Calu3 (cell line): Measurements from ENCODE around the gene TPI1. TPM values are rescaled to one million over a fixed set of nuclear protein-coding genes. Genes with fewer than 3 reads are reported as not detected.
A peak's percentile ranks its signal among the peaks of the same experiment; 100 is the strongest.

Source experiments
- BruUV-seq: library from RNA; stranded (reverse); fragments of 400-500 nt; replicated peaks from 2 replicates; lab custom pipeline; 2021; lab: Mats Ljungman, UMichigan
- CTCF ChIA-PET: fragments of 300-600 bp; sonication (Branson Sonifier 250); formaldehyde crosslinking; loops from one replicate; lab custom pipeline; 2022; ENCODE audit warnings: antibody characterized with exemption; lab: Charles Lee
- DNase-seq: peaks from one replicate; pipeline ENCODE4 v3.0.0; 2022
- H3K27ac Mint-ChIP-seq: one replicate; pipeline ENCODE4 v1.8.0; 2022; ENCODE audit warnings: mixed read lengths; ENCODE audit not compliant: unreplicated experiment
- H3K27me3 Mint-ChIP-seq: one replicate; pipeline ENCODE4 v1.8.0; 2022; ENCODE audit warnings: mixed read lengths; ENCODE audit not compliant: unreplicated experiment
- H3K36me3 Mint-ChIP-seq: one replicate; pipeline ENCODE4 v1.8.0; 2022; ENCODE audit warnings: mild to moderate bottlenecking, moderate library complexity, mixed read lengths; ENCODE audit not compliant: insufficient read depth, unreplicated experiment
- H3K4me1 Mint-ChIP-seq: one replicate; pipeline ENCODE4 v1.8.0; 2022; ENCODE audit warnings: mild to moderate bottlenecking, low read depth, mixed read lengths; ENCODE audit not compliant: unreplicated experiment
- H3K4me3 Mint-ChIP-seq: one replicate; pipeline ENCODE4 v1.8.0; 2022; ENCODE audit warnings: mild to moderate bottlenecking, low read depth, moderate library complexity, mixed read lengths; ENCODE audit not compliant: unreplicated experiment
- H3K9me3 Mint-ChIP-seq: one replicate; pipeline ENCODE4 v1.8.0; 2022; ENCODE audit warnings: low read depth, mixed read lengths; ENCODE audit not compliant: unreplicated experiment
- CTCF ChIP-seq: fragments of 200-600 bp; IDR thresholded peaks from one replicate; pipeline ENCODE4 v1.8.0; 2022; ENCODE audit warnings: antibody characterized with exemption; ENCODE audit not compliant: unreplicated experiment
- intact Hi-C: fragments of 100-400 bp; cut with micrococcal nuclease; formaldehyde crosslinking; loops from one replicate; pipeline ENCODE4 v1.10.0; 2022; ENCODE audit not compliant: unreplicated experiment
- total RNA-seq: library from RNA; stranded (reverse); gene quantifications from 2 replicates; pipeline ENCODE4 v1.2.3, GENCODE V29; 2022

Gene TPI1
- total RNA-seq, 1 experiment from 2014 or later = 608 TPM

DNA sequence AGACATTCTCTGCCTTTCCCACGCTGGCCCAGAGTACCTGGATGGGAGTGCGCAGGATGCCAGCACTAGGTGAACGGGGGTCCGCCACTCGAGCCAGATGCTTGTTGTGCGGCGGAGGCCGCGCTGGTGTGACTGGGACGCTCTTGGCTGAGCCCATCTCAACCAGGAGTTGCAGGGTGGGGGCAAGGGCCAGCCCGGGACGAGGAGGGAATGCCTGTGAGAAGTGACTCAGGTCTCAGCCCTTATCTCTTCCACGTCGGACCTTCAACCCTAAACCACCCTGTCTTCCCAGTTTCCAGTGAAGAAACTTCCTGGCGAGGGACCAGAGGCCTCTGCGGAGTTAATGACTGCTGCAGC, 16.6 kb upstream of the TPI1 start:
- Mint-ChIP-seq H3K4me3 (peak overlapping the region; percentile 94), H3K36me3 (peaks cover 49% of the 10 kb centered on the region), H3K27me3 (no peaks in the 10 kb centered on the region), H3K4me1 (peaks cover 27% of the 10 kb centered on the region), H3K9me3 (no peaks in the 10 kb centered on the region), H3K27ac (peak overlapping the region; percentile 89)
- intact Hi-C loops = loop anchor here (1.0 kb wide), 1 partner anchor 15 kb away; no protein-coding TSS in a partner anchor
- CTCF ChIA-PET = interaction anchor here (1.1 to 3.0 kb wide), 7 partner anchors 11 to 98 kb away, joined by 4 to 19 read pairs (median 10); partner anchors contain the start of genes GNB3, MLF2 and SPSB2
- no peak for DNase-seq
- BruUV-seq = TSS peak; percentile 77
- no peak for TF ChIP-seq CTCF

GRCh38 chr12:6851153-6851920, 16.0 kb upstream of the TPI1 start, which contains the start of gene CDCA3:
CDCA3 (minus strand) TSS chr12:6851286; CDS start chr12:6850952, 334 bp downstream.
- Mint-ChIP-seq H3K9me3 (no peaks in the 10 kb centered on the region), H3K4me3 (peak within 1 kb of the TSS; percentile 94), H3K27ac (peak within 1 kb of the TSS; percentile 89), H3K4me1 (peaks cover 27% of the 10 kb centered on the region), H3K36me3 (peaks cover 49% of the 10 kb centered on the region), H3K27me3 (no peaks in the 10 kb centered on the region)
- peak; percentile 95 for DNase-seq
- no peak for TF ChIP-seq CTCF
- BruUV-seq = no TSS peak
- CTCF ChIA-PET = interaction anchor here (0.7 to 3.0 kb wide), 13 partner anchors 12 to 128 kb away, joined by 3 to 19 read pairs (median 7); partner anchors contain the start of genes COPS7A, GNB3, MLF2 and PTMS
- intact Hi-C loops = loop anchor here (1.0 kb wide), 1 partner anchor 16 kb away; no protein-coding TSS in a partner anchor

GRCh38 chr12:6851921-6852650, 15.2 kb upstream of the TPI1 start, which contains the start of gene USP5:
USP5 (plus strand) TSS chr12:6852150; CDS start chr12:6852180, 30 bp downstream.
- DNase-seq = peak; percentile 97
- H3K4me1 Mint-ChIP-seq = peaks cover 27% of the 10 kb centered on the region
- TSS peak; percentile 66 for BruUV-seq
- H3K36me3 Mint-ChIP-seq = peaks cover 49% of the 10 kb centered on the region
- no peaks in the 10 kb centered on the region for H3K9me3 Mint-ChIP-seq
- no peaks in the 10 kb centered on the region for H3K27me3 Mint-ChIP-seq
- intact Hi-C loops = loop anchor here (1.0 kb wide), 2 partner anchors 17 to 39 kb away; no protein-coding TSS in a partner anchor
- H3K4me3 Mint-ChIP-seq = peak within 1 kb of the TSS; percentile 94
- H3K27ac Mint-ChIP-seq = peak within 1 kb of the TSS; percentile 89
- TF ChIP-seq CTCF = no peak
- CTCF ChIA-PET = interaction anchor here (0.5 to 3.0 kb wide), 17 partner anchors 12 to 477 kb away, joined by 3 to 19 read pairs (median 5); partner anchors contain the start of genes COPS7A, GNB3, MLF2 and PTMS
